ENCODE data around the gene GLDN.
"Not testable (repeated sequence)": the region's sequence is repeated elsewhere in the genome, so short reads cannot be mapped to it uniquely, and the experiment has no call there.

GLDN gene

DNA sequence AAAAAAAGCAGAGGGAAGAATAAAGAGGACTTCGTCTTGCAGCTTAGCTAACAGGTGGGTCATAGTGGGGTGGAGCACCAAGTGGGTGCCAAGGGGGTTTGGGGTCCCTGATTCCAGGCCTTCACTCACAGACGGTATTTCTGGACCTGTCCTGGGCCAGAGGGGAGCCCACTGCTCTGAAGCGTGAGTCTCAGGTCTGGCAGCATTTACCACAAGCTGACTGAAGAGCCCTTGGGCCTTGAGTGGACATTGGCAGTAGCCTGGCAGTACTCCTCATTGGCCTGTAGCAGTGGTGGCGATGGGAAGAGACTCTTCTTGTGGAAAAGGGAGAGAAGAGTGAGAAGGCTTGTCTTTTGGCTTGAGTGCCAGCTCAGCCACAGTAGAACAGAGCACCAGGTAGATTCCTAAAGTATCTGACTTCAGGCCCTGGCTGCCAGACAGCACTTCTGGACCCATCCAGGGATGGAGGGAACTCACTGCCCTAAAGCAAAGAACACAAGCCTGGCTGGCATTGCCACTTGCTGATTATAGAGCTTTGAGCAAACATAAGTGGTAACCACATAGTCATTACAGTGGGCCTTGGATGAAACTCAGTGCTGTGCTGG, 72.9 kb downstream of the GLDN start:
- no peak for DNase-seq (ENCODE audit: low spot score)
- POLR2A ChIA-PET (ENCODE audit: low non-redundant PET) = no interaction called here
- TF ChIP-seq CTCF (conservative IDR thresholded peaks at IDR 0.05; ENCODE audit: low read depth) = no peak
- no peak overlapping the region for H3K27ac ChIP-seq
- CTCF ChIA-PET = no interaction called here

DNA sequence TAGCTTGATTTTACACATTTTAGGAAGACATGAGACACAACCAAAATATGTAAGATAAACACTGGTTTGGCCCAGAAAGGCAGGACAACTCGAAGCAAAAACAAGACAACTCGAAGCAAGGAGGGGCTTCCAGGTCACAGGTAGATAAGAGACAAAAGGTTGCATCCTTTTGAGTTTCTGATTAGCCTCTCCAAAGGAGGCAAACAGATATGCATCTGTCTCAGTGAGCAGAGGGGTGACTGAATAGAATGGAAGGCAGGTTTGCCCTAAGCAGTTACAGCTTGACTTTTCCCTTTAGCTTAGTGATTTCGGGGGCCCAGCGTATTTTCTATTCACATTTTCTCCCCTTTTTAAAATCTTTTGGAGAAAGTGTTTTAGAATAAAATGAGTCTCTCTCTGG, 74.7 kb downstream of the GLDN start:
- CTCF ChIA-PET = no interaction called here
- no peak for DNase-seq (ENCODE audit: low spot score)
- no peak for TF ChIP-seq CTCF (conservative IDR thresholded peaks at IDR 0.05; ENCODE audit: low read depth)
- no peak overlapping the region for H3K27ac ChIP-seq
- POLR2A ChIA-PET (ENCODE audit: low non-redundant PET) = no interaction called here

- CTCF ChIA-PET; POLR2A ChIA-PET (ENCODE audit: low non-redundant PET); H3K27ac ChIP-seq; DNase-seq (ENCODE audit: low spot score): not testable (repeated sequence)
Observed at GRCh38 chr15:51423040-51423439, 81.6 kb downstream of the GLDN start.

DNA sequence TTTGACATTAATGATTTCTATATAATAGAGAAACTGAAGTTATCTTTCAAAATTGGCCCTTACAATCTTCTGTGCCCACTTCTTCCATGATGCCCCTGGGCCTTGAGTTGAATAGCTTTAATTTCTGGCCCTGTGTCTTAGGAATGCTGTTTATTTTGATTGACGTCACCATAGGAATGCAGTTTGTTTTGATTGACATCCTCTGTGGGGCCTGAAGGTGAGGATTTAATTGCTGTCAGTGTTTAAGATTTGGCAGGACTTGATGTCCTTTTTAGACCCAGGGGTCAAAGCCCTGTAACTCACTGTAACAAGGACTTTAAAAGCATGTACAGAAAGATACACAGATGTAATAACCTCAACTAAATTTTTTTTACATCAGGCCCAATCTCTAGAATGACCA, 83.3 kb downstream of the GLDN start:
- POLR2A ChIA-PET (ENCODE audit: low non-redundant PET) = no interaction called here
- H3K27ac ChIP-seq = no peak overlapping the region
- CTCF ChIA-PET = no interaction called here
- peak; percentile 40 for DNase-seq (ENCODE audit: low spot score)
- TF ChIP-seq CTCF (conservative IDR thresholded peaks at IDR 0.05; ENCODE audit: low read depth) = no peak

- CTCF ChIA-PET = no interaction called here
- no peak for DNase-seq (ENCODE audit: low spot score)
- no peak overlapping the region for H3K27ac ChIP-seq
- POLR2A ChIA-PET (ENCODE audit: low non-redundant PET) = no interaction called here
- no peak for TF ChIP-seq CTCF (conservative IDR thresholded peaks at IDR 0.05; ENCODE audit: low read depth)
Observed at GRCh38 chr15:51425517-51426040, 84.1 kb downstream of the GLDN start.

- ChIA-PET CTCF (no interaction called here), POLR2A (ENCODE audit: low non-redundant PET) (no interaction called here)
- TF ChIP-seq CTCF (conservative IDR thresholded peaks at IDR 0.05; ENCODE audit: low read depth) = no peak
- H3K27ac ChIP-seq = no peak overlapping the region
- no peak for DNase-seq (ENCODE audit: low spot score)
Observed at GRCh38 chr15:51438526-51438925, 97.1 kb downstream of the GLDN start.

- TF ChIP-seq CTCF (conservative IDR thresholded peaks at IDR 0.05; ENCODE audit: low read depth) = no peak
- ChIA-PET CTCF (no interaction called here), POLR2A (ENCODE audit: low non-redundant PET) (no interaction called here)
- no peak for DNase-seq (ENCODE audit: low spot score)
- no peak overlapping the region for H3K27ac ChIP-seq
Observed at GRCh38 chr15:51443282-51443914, 101.9 kb downstream of the GLDN start.

Data from RWPE1 (cell line).